Measurements from ENCODE around the gene TAL1.

Gene TAL1

GRCh38 chr1:47184822-47185677 lies 47.0 kb downstream of the TAL1 start:
- no peak for TF ChIP-seq CTCF (IDR thresholded peaks at IDR 0.05; ENCODE audit: low read depth, low read length)
- DNase-seq: no peak
- Histone ChIP-seq H3K9me3 (ENCODE audit: severe bottlenecking) (no peaks in the 10 kb centered on the region), H3K36me3 (no peaks in the 10 kb centered on the region), H3K27ac (no peak overlapping the region), H3K4me3 (ENCODE audit: low read depth, low read length) (no peak overlapping the region), H3K27me3 (ENCODE audit: insufficient read depth, low read depth, severe bottlenecking) (no peaks in the 10 kb centered on the region)

GRCh38 chr1:47184090-47184821 lies 47.8 kb downstream of the TAL1 start:
- no peak for TF ChIP-seq CTCF (IDR thresholded peaks at IDR 0.05; ENCODE audit: low read depth, low read length)
- H3K9me3 ChIP-seq (ENCODE audit: severe bottlenecking): no peaks in the 10 kb centered on the region
- DNase-seq: no peak
- H3K4me3 ChIP-seq (ENCODE audit: low read depth, low read length): no peak overlapping the region
- no peaks in the 10 kb centered on the region for H3K27me3 ChIP-seq (ENCODE audit: insufficient read depth, low read depth, severe bottlenecking)
- no peaks in the 10 kb centered on the region for H3K36me3 ChIP-seq
- H3K27ac ChIP-seq: no peak overlapping the region

- H3K4me3 ChIP-seq (ENCODE audit: low read depth, low read length): no peak overlapping the region
- no peak overlapping the region for H3K27ac ChIP-seq
- H3K36me3 ChIP-seq: no peaks in the 10 kb centered on the region
- no peaks in the 10 kb centered on the region for H3K9me3 ChIP-seq (ENCODE audit: severe bottlenecking)
- no peak for DNase-seq
- no peak for TF ChIP-seq CTCF (IDR thresholded peaks at IDR 0.05; ENCODE audit: low read depth, low read length)
- H3K27me3 ChIP-seq (ENCODE audit: insufficient read depth, low read depth, severe bottlenecking): no peaks in the 10 kb centered on the region
Observed at GRCh38 chr1:47183308-47184089, 48.5 kb downstream of the TAL1 start.

GRCh38 chr1:47182676-47183235 lies 49.3 kb downstream of the TAL1 start:
- Histone ChIP-seq H3K27ac (no peak overlapping the region), H3K4me3 (ENCODE audit: low read depth, low read length) (no peak overlapping the region), H3K36me3 (no peaks in the 10 kb centered on the region), H3K27me3 (ENCODE audit: insufficient read depth, low read depth, severe bottlenecking) (no peaks in the 10 kb centered on the region), H3K9me3 (ENCODE audit: severe bottlenecking) (no peaks in the 10 kb centered on the region)
- no peak for TF ChIP-seq CTCF (IDR thresholded peaks at IDR 0.05; ENCODE audit: low read depth, low read length)
- DNase-seq: no peak

- Histone ChIP-seq H3K27ac (no peak overlapping the region), H3K27me3 (ENCODE audit: insufficient read depth, low read depth, severe bottlenecking) (no peaks in the 10 kb centered on the region), H3K36me3 (no peaks in the 10 kb centered on the region), H3K9me3 (ENCODE audit: severe bottlenecking) (no peaks in the 10 kb centered on the region), H3K4me3 (ENCODE audit: low read depth, low read length) (no peak overlapping the region)
- DNase-seq: no peak
- no peak for TF ChIP-seq CTCF (IDR thresholded peaks at IDR 0.05; ENCODE audit: low read depth, low read length)
Observed at GRCh38 chr1:47181955-47182675, 49.9 kb downstream of the TAL1 start.

Measured in WERI-Rb-1 (cell line).